ENCODE data around the gene ULK3. TPM values are rescaled to one million over a fixed set of nuclear protein-coding genes. Genes with fewer than 3 reads are reported as not detected.

ULK3 gene
- total and polyA plus RNA-seq, 12 donors = 21.3 to 56.3 (median 24.7) TPM

DNA sequence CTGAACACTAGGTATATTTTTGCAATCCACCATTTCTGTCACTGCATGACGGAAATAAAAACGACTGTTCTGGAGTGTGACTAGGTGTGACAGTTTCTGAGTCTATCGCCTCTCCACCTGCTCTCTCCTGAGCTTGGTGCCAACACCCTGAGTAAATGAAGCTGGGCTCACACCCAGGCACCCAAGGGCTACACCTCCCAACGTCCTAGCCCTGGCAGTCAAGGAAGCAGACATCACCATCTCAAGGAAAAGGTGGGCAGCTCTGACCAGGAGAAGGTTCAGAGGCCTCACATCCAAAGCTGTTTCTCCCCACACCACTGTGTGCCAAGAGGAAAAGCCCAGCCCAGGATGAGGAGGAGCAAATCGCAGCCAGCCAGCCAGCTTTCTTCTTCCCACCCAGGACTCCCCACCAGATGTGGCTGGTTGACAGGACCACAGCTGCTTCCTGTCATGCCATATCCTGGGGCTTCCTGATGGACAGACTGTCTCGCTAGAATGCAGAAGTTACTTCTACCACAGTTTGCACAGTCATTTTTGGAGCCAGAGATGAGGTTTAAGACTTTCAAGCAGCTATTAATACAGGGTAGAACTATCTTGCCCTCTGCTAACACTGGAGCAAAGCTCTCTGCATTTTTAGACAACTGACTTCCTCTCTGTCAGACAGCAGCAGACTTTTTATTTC is 26.9 kb upstream of the ULK3 start:
- Histone ChIP-seq H3K27ac (peak overlapping the region; percentile 47 to 94 (median 76)), H3K9me3 (no peaks in the 10 kb centered on the region), H3K27me3 (no peaks in the 10 kb centered on the region), H3K4me1 (peaks cover 21 to 84% (median 74%) of the 10 kb centered on the region in 9 donors), H3K4me3 (peak overlapping the region in 4 of 10 donors; percentile 9 to 21 (median 16)), H3K36me3 (peaks cover 0 to 13% (median 0%) of the 10 kb centered on the region in 9 donors)
- intact Hi-C loops (cut with DNase I) = loop anchor here in 1 of 10 donors (2.0 kb wide), 1 partner anchor 25 kb away; no protein-coding TSS in a partner anchor
- ATAC-seq = peak; percentile 16 to 60 (median 38)
- no peak for TF ChIP-seq CTCF (IDR thresholded peaks at IDR 0.05)
- 20 to 21% methylated on average over 6 of the region's 6 CpGs for WGBS, 2 donors
- peak; percentile 59 to 81 for DNase-seq

DNA sequence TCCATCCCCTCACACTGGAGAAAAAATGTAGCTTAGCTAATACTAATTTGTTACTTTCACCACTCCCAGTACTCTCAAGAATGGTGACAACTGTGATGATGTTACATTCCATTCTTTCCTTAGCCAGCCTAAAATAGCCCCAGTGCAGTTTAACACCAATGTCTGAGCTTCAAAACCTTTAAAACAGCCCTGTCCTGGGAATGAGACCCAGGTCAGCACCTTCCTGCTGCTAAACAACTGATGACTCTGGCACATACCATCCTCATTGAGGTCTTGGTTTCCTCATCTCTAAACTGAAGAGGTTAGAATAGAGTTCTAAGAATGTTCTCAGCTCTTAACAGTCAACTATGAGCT is 26.4 kb upstream of the ULK3 start:
- peak overlapping the region in 3 of 10 donors; percentile 9 to 16 (median 16) for H3K4me3 ChIP-seq
- H3K27me3 ChIP-seq = no peaks in the 10 kb centered on the region
- ATAC-seq (peak in 1 of 8 donors; percentile 29), DNase-seq (no peak)
- TF ChIP-seq CTCF (IDR thresholded peaks at IDR 0.05) = no peak
- peaks cover 21 to 89% (median 78%) of the 10 kb centered on the region in 9 donors for H3K4me1 ChIP-seq
- H3K27ac ChIP-seq = peak overlapping the region; percentile 47 to 94 (median 76)
- intact Hi-C loops (cut with DNase I) = loop anchor here in 1 of 10 donors (2.0 kb wide), 1 partner anchor 25 kb away; no protein-coding TSS in a partner anchor
- no peaks in the 10 kb centered on the region for H3K9me3 ChIP-seq
- H3K36me3 ChIP-seq = peaks cover 0 to 13% (median 0%) of the 10 kb centered on the region in 9 donors

DNA sequence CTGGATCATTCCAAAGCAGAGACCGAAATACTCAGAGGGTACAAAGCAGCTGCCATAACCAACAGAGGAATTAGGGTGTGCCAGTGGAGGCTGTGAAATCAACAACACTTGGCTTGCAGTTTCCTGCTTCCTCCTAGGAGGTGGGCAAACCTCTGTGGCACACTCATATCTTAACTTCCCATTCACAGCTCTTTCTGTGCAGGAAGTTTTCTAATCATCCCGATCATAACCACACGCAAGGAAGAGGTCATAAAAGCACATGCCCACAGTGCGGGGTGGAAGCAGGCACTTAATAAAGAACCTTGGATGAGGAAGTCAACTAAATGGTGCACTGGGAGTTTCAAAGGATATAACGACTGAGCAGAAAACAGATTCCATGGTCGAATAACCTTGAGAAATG is 25.1 kb upstream of the ULK3 start:
- H3K4me1 ChIP-seq = peaks cover 21 to 93% (median 74%) of the 10 kb centered on the region in 9 donors
- peak in 3 of 8 donors; percentile 3 to 8 (median 4) for ATAC-seq
- no peaks in the 10 kb centered on the region for H3K27me3 ChIP-seq
- DNase-seq = no peak
- H3K9me3 ChIP-seq = no peaks in the 10 kb centered on the region
- no peak for TF ChIP-seq CTCF (IDR thresholded peaks at IDR 0.05)
- 54 to 57% methylated on average over 6 of the region's 6 CpGs for WGBS, 2 donors
- intact Hi-C loops (cut with DNase I) = loop anchor here in 1 of 10 donors (2.0 kb wide), 1 partner anchor 23 kb away; no protein-coding TSS in a partner anchor
- H3K27ac ChIP-seq = peak overlapping the region; percentile 2 to 94 (median 76)
- peaks cover 0 to 22% (median 0%) of the 10 kb centered on the region in 9 donors for H3K36me3 ChIP-seq
- no peak overlapping the region for H3K4me3 ChIP-seq

DNA sequence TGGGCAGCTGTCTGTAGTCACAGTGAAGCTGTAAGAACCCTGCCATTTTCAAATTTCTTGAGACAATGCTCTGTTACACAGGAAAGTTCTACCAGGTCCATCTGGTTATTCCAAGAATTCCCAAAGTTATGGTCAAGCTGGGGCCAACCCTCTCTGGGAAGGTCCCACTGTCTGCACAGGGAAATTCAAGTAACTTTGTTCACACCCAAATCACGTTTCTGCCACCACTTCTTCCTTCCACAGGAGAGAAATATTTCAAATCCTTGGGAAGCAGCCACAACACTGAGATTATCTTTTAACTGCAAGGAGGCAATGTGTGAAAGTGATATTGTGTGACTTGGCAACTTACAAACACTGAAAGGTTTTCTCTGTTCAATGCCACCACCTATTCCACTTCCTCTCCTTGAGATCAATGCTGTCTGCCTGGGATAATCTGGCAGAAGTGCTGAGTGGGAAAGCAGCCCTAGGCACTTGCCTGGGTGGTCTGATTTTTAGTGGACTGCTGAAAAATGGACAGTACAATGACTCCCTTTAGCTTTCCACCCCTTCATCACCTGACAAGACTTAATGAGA is 24.6 kb upstream of the ULK3 start:
- Histone ChIP-seq H3K4me3 (no peak overlapping the region), H3K36me3 (peaks cover 0 to 22% (median 0%) of the 10 kb centered on the region in 9 donors), H3K9me3 (no peaks in the 10 kb centered on the region), H3K27me3 (no peaks in the 10 kb centered on the region), H3K4me1 (peaks cover 21 to 93% (median 73%) of the 10 kb centered on the region in 9 donors), H3K27ac (peak overlapping the region; percentile 2 to 94 (median 76))
- intact Hi-C loops (cut with DNase I) = loop anchor here in 1 of 10 donors (2.0 kb wide), 1 partner anchor 23 kb away; no protein-coding TSS in a partner anchor
- DNase-seq = no peak
- no peak for TF ChIP-seq CTCF (IDR thresholded peaks at IDR 0.05)
- no peak for ATAC-seq
- WGBS, 2 donors = 21% methylated on average over 1 of the region's 1 CpG

Data from heart right ventricle (tissue), 16 donors.